ENCODE measurements around the gene TRIM67. TPM values are rescaled to one million over a fixed set of nuclear protein-coding genes. Genes with fewer than 3 reads are reported as not detected.

The TRIM67 gene
- polyA plus RNA-seq, 3 donors, result 0.07 to 0.11 (median 0.08) TPM

- no peak for DNase-seq (ENCODE audit: low read depth in 3 of 3, low spot score in 2 of 3)
These were observed 20.5 kb downstream of the TRIM67 start for GRCh38 chr1:231182317-231182716.

GRCh38 chr1:231183639-231184590 is 22.1 kb downstream of the TRIM67 start:
- DNase-seq (ENCODE audit: low read depth in 3 of 3, low spot score in 2 of 3), result no peak

- no peak for DNase-seq (ENCODE audit: low read depth in 3 of 3, low spot score in 2 of 3)
These were observed 23.0 kb downstream of the TRIM67 start for GRCh38 chr1:231184891-231185290.

GRCh38 chr1:231185391-231185790 is 23.5 kb downstream of the TRIM67 start:
- no peak for DNase-seq (ENCODE audit: low read depth in 3 of 3, low spot score in 2 of 3)

DNA sequence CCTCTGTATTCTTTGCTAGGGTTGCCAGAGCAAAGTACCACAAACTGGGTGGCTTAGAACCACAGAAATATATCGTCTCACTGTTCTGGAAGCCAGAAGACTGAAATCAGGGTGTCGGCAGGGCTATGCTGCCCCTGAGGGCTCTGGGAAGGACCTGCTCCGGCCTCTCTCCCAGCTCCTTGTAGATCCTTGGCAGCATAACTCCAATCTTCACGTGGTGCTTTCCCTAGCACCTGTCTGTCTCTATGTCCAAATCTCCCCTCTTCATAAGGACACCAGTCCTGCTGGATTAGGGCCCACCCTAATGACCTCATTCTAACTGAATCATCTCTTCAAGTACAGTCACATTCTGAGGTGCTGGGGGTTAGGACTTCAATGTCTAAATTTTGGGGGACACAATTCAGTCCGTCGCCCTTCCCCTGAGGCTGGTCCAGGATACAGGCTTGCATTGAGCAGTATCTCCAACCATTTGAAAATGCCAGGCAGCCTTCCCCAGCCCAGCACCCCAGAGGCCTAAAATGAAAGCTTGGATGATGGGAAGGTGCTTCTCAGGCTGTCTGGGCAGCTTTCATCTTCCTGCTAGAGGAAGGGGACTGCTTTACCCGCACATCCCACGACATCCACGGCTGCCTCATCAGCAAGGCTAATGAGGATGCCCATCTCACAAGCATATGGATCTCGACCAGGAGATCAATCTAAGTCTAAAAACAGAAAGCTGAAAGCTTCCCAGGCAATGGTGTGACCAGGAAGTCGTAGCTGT is 24.7 kb downstream of the TRIM67 start:
- no peak for DNase-seq (ENCODE audit: low read depth in 3 of 3, low spot score in 2 of 3)

DNA sequence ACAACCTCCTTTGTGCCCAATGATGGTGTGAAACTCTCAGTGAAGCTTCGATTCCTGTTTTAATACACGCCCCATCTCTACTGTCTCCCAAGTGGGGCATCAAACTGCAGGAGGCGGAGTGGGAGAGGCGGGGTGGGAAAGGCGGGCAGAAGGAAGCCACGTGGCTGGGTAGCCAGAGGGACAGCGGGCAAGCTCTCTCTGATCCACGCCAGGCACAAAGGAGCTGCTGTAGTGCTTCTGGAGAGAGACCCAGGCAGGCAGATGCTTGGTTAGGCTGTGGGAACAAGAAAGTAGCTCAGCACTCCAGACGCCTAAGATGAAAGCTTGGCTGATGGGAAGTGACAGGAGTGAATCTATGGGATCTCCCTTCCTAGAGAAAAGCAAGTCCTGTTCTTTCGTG is 25.7 kb downstream of the TRIM67 start:
- no peak for DNase-seq (ENCODE audit: low read depth in 3 of 3, low spot score in 2 of 3)

DNA sequence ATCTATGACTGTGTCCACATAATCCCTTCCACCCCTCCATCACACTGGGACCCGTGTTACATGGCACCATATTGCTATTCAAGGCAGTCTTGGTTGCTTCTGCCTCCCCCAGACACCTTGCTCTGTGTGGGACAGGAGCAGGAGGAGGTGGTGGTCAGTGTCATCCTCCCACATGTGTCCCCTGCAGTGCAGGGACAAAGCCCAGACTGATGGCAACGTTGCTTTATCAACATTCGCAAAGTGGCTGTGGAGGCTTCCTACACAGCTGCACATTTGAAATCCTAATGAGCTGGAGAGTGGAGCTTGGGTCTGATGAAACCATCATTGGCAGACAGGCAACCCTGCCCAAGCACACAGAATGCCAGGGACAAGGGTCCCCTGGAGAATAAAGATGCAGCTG is 26.2 kb downstream of the TRIM67 start:
- no peak for DNase-seq (ENCODE audit: low read depth in 3 of 3, low spot score in 2 of 3)

GRCh38 chr1:231188768-231189167 is 26.9 kb downstream of the TRIM67 start:
- no peak for DNase-seq (ENCODE audit: low read depth in 3 of 3, low spot score in 2 of 3)

- DNase-seq (ENCODE audit: low read depth in 3 of 3, low spot score in 2 of 3), result no peak
These were observed 27.9 kb downstream of the TRIM67 start for GRCh38 chr1:231189683-231190270.

- DNase-seq (ENCODE audit: low read depth in 3 of 3, low spot score in 2 of 3), result no peak
These were observed 28.6 kb downstream of the TRIM67 start for GRCh38 chr1:231190456-231190855.

DNA sequence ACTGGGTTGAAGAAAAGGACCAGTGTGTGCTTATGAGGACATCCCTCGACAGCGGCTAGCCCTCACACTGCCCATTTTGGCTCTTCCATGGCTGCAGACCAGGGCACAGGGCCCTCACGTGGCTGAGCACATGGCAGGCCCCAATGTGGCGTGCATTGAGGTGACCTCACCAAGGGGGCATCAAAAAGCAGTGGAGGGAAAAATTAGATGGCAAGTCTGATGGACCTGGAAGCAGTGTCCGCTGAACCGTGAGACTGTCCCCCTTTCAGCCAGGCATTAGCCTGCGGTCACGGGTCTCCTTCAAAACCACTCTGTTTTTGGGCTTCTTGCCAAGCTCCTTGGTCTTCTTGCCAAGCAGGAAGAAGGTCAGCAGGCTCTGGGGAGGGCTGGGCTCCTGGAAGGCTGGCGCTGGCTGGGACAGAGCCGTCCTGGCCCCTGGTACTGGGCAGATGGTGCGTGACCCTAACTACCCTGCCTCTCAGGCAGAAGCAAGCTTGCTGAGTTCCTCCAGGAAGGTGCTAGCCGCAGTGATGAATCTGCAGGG is 30.8 kb downstream of the TRIM67 start:
- peak in 2 of 3 donors; percentile 18 to 34 for DNase-seq (ENCODE audit: low read depth in 3 of 3, low spot score in 2 of 3)

- DNase-seq (ENCODE audit: low read depth in 3 of 3, low spot score in 2 of 3), result no peak
These were observed 32.0 kb downstream of the TRIM67 start for GRCh38 chr1:231193710-231194340.

DNA sequence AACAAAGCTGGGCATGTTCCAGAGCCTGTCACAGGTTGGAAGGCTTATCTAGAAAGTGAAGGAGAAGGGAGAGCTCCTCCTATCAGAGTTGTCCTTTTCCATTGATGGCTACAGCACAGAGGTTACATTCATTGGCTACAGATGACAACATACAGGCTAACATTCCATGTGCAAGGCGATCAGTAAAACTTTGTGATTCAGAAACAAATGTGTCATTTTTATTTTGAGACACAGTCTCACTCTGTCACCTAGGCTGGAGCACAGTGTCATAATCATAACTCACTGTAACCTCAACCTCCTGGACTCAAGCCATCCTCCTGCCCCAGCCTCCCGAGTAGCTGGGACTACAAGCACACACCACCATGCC is 32.6 kb downstream of the TRIM67 start:
- DNase-seq (ENCODE audit: low read depth in 3 of 3, low spot score in 2 of 3), result no peak

GRCh38 chr1:231194843-231195516 is 33.1 kb downstream of the TRIM67 start:
- no peak for DNase-seq (ENCODE audit: low read depth in 3 of 3, low spot score in 2 of 3)

GRCh38 chr1:231196307-231196706 is 34.4 kb downstream of the TRIM67 start:
- DNase-seq (ENCODE audit: low read depth in 3 of 3, low spot score in 2 of 3), result no peak

GRCh38 chr1:231196728-231197127 is 34.9 kb downstream of the TRIM67 start:
- no peak for DNase-seq (ENCODE audit: low read depth in 3 of 3, low spot score in 2 of 3)

GRCh38 chr1:231199868-231200267 is 38.0 kb downstream of the TRIM67 start:
- DNase-seq (ENCODE audit: low read depth in 3 of 3, low spot score in 2 of 3), result no peak

DNA sequence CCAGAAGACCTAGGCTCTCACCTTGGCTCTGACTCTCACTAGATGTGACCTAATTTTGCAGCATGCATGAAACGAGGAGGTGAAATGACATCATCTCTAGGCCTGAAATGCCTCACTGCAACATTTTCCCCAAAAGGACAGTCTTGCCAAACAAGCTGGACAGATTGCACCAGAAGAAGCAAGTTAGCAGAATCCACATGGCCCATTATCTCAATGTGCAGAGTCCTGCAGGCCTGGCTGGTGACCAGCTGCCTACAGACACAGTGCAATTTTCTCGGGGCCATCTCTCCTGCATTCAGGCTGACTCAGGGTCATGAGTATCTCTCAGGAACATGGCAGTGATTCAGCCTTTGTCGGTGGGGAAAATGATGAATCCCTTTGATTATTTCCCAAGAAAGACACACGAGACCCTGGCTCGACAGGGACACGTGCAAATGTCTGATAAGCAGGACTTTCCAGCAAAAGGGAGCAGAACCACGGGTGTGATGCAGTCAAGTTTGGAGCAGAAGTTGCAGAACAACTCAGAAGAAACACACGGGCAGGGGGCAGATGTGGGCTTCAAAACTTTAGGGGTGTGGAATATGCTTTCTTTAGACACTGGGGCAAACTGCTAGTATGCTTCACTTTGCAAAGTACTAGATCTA is 38.7 kb downstream of the TRIM67 start:
- no peak for DNase-seq (ENCODE audit: low read depth in 3 of 3, low spot score in 2 of 3)

GRCh38 chr1:231201375-231201978 is 39.6 kb downstream of the TRIM67 start:
- DNase-seq (ENCODE audit: low read depth in 3 of 3, low spot score in 2 of 3), result no peak
